Endothelial cell (in vitro differentiated cells): ENCODE results near the gene PDGFC. TPM values are rescaled to one million over a fixed set of nuclear protein-coding genes. Genes with fewer than 3 reads are reported as not detected.

Experiments used
- DNase-seq: peaks from one replicate; pipeline ENCODE4 v3.0.0; 2021; ENCODE audit warnings: low spot score
- H3K27ac Mint-ChIP-seq: one replicate; pipeline ENCODE4 v1.8.0; 2021; ENCODE audit warnings: mixed read lengths, inconsistent platforms; ENCODE audit not compliant: unreplicated experiment
- H3K27me3 Mint-ChIP-seq: one replicate; pipeline ENCODE4 v1.8.0; 2021; ENCODE audit warnings: mild to moderate bottlenecking, moderate library complexity, mixed read lengths, inconsistent platforms; ENCODE audit not compliant: unreplicated experiment
- H3K36me3 Mint-ChIP-seq: one replicate; pipeline ENCODE4 v1.8.0; 2021; ENCODE audit warnings: mild to moderate bottlenecking, low read depth, mixed read lengths, inconsistent platforms; ENCODE audit not compliant: unreplicated experiment
- H3K4me1 Mint-ChIP-seq: one replicate; pipeline ENCODE4 v1.8.0; 2021; ENCODE audit warnings: mild to moderate bottlenecking, mixed read lengths, inconsistent platforms; ENCODE audit not compliant: unreplicated experiment
- H3K4me3 Mint-ChIP-seq: one replicate; pipeline ENCODE4 v1.8.0; 2021; ENCODE audit warnings: mild to moderate bottlenecking, mixed read lengths, inconsistent platforms; ENCODE audit not compliant: unreplicated experiment
- H3K9me3 Mint-ChIP-seq: one replicate; pipeline ENCODE4 v1.8.0; 2021; ENCODE audit warnings: mixed read lengths, inconsistent platforms; ENCODE audit not compliant: unreplicated experiment
- CTCF ChIP-seq: fragments of 200-600 bp; sonication (generic); IDR thresholded peaks from one replicate; pipeline ENCODE4 v1.5.0; 2021; ENCODE audit warnings: antibody characterized with exemption; ENCODE audit not compliant: unreplicated experiment
- total RNA-seq: library from RNA; stranded (reverse); fragmentation: NEBNext Ultra II Directional; extraction: Animal tissue kit (Norgen Biotek cat#: 25700); gene quantifications from one replicate; pipeline ENCODE4 v1.2.1, GENCODE V29; 2021; ENCODE audit not compliant: unreplicated experiment

Gene PDGFC
- total RNA-seq, 1 donor from 2014 or later, result 22.0 TPM

DNA sequence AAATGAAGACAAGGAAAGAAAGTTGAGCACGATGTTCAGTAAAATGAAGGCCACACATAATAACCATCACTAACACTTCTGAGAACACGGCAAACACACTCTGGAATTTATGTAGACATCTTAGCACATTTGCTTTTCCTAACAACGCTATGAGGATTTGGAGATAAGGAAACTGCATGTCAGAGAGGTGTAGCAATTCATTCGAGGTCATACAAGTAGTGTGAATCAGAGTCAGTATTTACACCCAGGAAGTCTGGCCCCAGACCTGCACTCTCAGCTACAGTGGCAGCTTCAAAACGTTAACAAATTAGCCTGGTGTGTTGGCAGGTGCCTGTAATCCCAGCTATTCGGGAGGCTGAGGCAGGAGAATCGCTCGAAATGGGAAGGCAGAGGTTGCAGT lies 253.4 kb downstream of the PDGFC start:
- no peaks in the 10 kb centered on the region for H3K4me1 Mint-ChIP-seq
- H3K4me3 Mint-ChIP-seq, result no peak overlapping the region
- TF ChIP-seq CTCF, result no peak
- no peaks in the 10 kb centered on the region for H3K36me3 Mint-ChIP-seq
- no peaks in the 10 kb centered on the region for H3K27me3 Mint-ChIP-seq
- DNase-seq, result no peak
- H3K27ac Mint-ChIP-seq, result no peak overlapping the region
- H3K9me3 Mint-ChIP-seq, result no peaks in the 10 kb centered on the region

- Mint-ChIP-seq H3K27ac (no peak overlapping the region), H3K27me3 (peaks cover 1% of the 10 kb centered on the region), H3K4me3 (no peak overlapping the region), H3K9me3 (no peaks in the 10 kb centered on the region), H3K4me1 (no peaks in the 10 kb centered on the region), H3K36me3 (no peaks in the 10 kb centered on the region)
- DNase-seq, result no peak
- no peak for TF ChIP-seq CTCF
Measured at GRCh38 chr4:156711193-156711590, 260.4 kb downstream of the PDGFC start.

Other genes starting within 250 kb of the PDGFC start
- 1.0 TPM for gene GLRB, start 104.4 kb upstream of the PDGFC start, total RNA-seq
- 0.13 TPM for gene GRIA2, start 248.9 kb upstream of the PDGFC start, total RNA-seq